ENCODE measurements around the gene ZBTB42.
A peak's percentile ranks its signal among the peaks of the same experiment; 100 is the strongest.

DNA sequence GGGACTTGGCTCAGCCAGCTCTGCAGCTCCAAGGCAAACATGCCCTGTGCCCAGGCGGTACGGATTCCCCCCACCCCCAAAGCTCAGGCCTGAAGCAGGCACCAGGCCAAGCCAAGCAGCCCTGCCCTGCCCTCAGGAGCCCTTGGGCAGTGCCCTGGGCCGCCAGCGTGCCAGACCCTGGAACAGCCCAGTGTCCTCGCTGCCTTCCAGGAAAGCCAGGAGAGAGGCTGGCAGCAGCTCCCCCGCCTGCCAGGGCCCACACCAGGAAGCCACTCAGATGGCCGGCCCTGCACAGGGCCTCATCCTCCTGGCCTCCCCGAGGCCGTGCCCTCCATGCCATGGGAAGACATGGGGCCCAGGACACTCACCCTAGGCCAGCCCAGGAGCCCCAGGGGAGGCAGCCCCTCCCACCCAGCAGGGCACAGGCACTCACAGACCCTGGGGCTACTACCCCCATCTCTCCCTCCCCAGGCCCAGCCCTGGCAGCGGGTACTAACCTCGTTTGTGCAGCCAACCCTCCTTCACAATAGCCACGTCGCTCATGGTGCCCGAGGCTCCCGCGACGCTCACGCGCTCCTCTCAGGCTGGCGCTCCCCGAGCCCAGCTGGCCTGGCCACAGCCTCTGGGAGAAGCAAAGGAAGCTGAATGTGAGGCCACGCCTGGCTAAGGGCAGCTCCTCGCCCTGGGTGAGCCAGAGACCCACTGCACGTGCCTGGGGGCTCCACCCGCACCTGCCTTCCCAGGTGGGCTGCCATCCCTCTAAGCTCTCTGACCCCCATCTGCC, 8.6 kb upstream of the ZBTB42 start:
- TF ChIP-seq POLR2A (IDR thresholded peaks at IDR 0.05; ENCODE audit: low read depth, low read length) (0 out of 2 replicates have a peak, but pooled peaks have one; percentile 0), POLR2AphosphoS5 (IDR thresholded peaks at IDR 0.05; ENCODE audit: low read depth, low read length) (no peak)
